ENCODE data around the gene PSMD14. TPM values are rescaled to one million over a fixed set of nuclear protein-coding genes. Genes with fewer than 3 reads are reported as not detected.

PSMD14 gene
- total RNA-seq, 1 experiment from 2014 or later: 81.1 TPM

DNA sequence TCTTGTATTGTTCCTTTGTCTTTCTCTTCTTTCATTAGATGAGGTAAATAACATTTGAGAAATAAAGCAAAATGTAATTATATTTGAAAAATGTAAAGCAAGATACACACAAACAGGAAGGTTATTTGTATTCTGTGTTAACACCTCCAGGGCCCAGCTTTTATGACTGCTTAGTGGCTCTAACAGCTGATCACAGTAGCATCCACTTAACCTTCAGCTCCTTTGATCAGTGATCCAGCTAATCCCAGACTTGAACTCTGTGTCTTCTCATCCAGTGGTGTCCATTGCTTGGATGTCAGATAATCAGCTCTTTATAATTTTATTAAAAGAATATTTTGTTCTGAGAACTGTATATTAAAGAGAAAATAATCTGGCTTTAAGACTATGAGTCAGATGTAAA, 44.5 kb downstream of the PSMD14 start:
- Histone ChIP-seq H3K4me1 (peaks cover 9% of the 10 kb centered on the region), H3K36me3 (ENCODE audit: control insufficient read depth, insufficient read depth, low read length) (no peaks in the 10 kb centered on the region), H3K9me3 (no peaks in the 10 kb centered on the region; the same call in 1 of the 2 replicates), H3K4me3 (ENCODE audit: low read depth, low read length) (no peak overlapping the region), H3K27me3 (replicated peaks; ENCODE audit: control insufficient read depth, insufficient read depth, low read length) (no peaks in the 10 kb centered on the region)
- no peak for DNase-seq
- H3K36me3 Mint-ChIP-seq (ENCODE audit: insufficient read depth, unreplicated experiment): no peaks in the 10 kb centered on the region
- H3K9me3 Mint-ChIP-seq (ENCODE audit: unreplicated experiment): no peaks in the 10 kb centered on the region
- ChIA-PET CTCF (no interaction called here), POLR2A (no interaction called here)
- H3K27ac Mint-ChIP-seq (ENCODE audit: unreplicated experiment): no peak overlapping the region
- peaks cover 23% of the 10 kb centered on the region for H3K4me1 Mint-ChIP-seq (ENCODE audit: low read depth, unreplicated experiment)
- no peaks in the 10 kb centered on the region for H3K27me3 Mint-ChIP-seq (ENCODE audit: insufficient read depth, unreplicated experiment)
- TF ChIP-seq, protein P1, sequence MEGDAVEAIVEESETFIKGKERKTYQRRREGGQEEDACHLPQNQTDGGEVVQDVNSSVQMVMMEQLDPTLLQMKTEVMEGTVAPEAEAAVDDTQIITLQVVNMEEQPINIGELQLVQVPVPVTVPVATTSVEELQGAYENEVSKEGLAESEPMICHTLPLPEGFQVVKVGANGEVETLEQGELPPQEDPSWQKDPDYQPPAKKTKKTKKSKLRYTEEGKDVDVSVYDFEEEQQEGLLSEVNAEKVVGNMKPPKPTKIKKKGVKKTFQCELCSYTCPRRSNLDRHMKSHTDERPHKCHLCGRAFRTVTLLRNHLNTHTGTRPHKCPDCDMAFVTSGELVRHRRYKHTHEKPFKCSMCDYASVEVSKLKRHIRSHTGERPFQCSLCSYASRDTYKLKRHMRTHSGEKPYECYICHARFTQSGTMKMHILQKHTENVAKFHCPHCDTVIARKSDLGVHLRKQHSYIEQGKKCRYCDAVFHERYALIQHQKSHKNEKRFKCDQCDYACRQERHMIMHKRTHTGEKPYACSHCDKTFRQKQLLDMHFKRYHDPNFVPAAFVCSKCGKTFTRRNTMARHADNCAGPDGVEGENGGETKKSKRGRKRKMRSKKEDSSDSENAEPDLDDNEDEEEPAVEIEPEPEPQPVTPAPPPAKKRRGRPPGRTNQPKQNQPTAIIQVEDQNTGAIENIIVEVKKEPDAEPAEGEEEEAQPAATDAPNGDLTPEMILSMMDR (IDR thresholded peaks at IDR 0.05; ENCODE audit: insufficient read depth in 1 of 2, low read depth in 1 of 2, low read length in 1 of 2, severe bottlenecking in 1 of 2, unreplicated experiment in 1 of 2): no peak
- intact Hi-C loops (cut with micrococcal nuclease; ENCODE audit: unreplicated experiment): no loop called here
- no peak overlapping the region for H3K4me3 Mint-ChIP-seq (ENCODE audit: unreplicated experiment)
- no TSS peak for BruUV-seq (replicated peaks)

DNA sequence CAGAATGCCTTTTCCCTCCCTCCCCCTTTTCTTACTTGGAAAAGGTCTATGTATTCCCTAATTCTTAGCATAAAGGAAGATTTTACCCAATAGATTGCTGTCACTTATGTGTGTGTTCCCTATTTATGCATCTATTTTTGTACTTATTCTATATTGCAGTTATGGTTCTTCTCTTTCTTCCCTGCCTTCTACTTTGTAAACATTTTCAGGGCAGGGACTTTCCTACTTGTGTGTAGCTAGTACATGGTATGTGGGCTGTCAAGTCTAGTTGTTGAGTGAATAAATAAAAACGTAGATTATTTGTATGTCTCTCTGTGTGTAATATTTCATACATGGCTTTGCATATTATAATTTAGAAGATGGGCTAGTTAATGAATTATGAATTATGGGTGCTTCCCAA, 45.3 kb downstream of the PSMD14 start:
- Histone ChIP-seq H3K4me3 (ENCODE audit: low read depth, low read length) (no peak overlapping the region), H3K4me1 (peaks cover 9% of the 10 kb centered on the region), H3K27me3 (replicated peaks; ENCODE audit: control insufficient read depth, insufficient read depth, low read length) (no peaks in the 10 kb centered on the region), H3K36me3 (ENCODE audit: control insufficient read depth, insufficient read depth, low read length) (no peaks in the 10 kb centered on the region), H3K9me3 (no peaks in the 10 kb centered on the region; the same call in 1 of the 2 replicates)
- Mint-ChIP-seq H3K4me3 (ENCODE audit: unreplicated experiment) (no peak overlapping the region), H3K9me3 (ENCODE audit: unreplicated experiment) (no peaks in the 10 kb centered on the region), H3K4me1 (ENCODE audit: low read depth, unreplicated experiment) (peaks cover 23% of the 10 kb centered on the region), H3K36me3 (ENCODE audit: insufficient read depth, unreplicated experiment) (no peaks in the 10 kb centered on the region), H3K27ac (ENCODE audit: unreplicated experiment) (no peak overlapping the region), H3K27me3 (ENCODE audit: insufficient read depth, unreplicated experiment) (no peaks in the 10 kb centered on the region)
- intact Hi-C loops (cut with micrococcal nuclease; ENCODE audit: unreplicated experiment): no loop called here
- TF ChIP-seq, protein P1 (IDR thresholded peaks at IDR 0.05; ENCODE audit: insufficient read depth in 1 of 2, low read depth in 1 of 2, low read length in 1 of 2, severe bottlenecking in 1 of 2, unreplicated experiment in 1 of 2): no peak
- ChIA-PET CTCF (no interaction called here), POLR2A (no interaction called here)
- BruUV-seq (replicated peaks): no TSS peak
- no peak for DNase-seq

DNA sequence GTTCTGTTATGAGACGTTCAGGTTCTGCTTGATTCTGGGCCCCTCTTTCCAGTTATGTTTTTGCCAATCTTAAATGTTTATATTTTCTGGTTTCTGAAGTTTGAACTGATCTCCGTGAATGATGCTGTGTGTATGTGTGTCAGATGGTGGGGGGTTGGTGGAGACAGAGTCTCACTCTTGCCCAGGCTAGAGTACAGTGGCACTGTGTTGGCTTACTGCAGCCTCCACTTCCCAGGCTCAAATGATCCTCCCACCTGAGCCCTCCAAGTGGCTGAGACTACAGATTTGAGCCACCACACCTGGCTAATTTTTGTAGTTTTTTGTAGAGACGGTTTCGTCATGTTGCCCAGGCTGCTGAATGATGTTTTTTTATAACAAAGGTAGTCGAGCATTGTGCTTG, 45.9 kb downstream of the PSMD14 start:
- CTCF ChIA-PET: no interaction called here
- Mint-ChIP-seq H3K4me3 (ENCODE audit: unreplicated experiment) (no peak overlapping the region), H3K27ac (ENCODE audit: unreplicated experiment) (no peak overlapping the region), H3K36me3 (ENCODE audit: insufficient read depth, unreplicated experiment) (no peaks in the 10 kb centered on the region), H3K27me3 (ENCODE audit: insufficient read depth, unreplicated experiment) (no peaks in the 10 kb centered on the region), H3K9me3 (ENCODE audit: unreplicated experiment) (no peaks in the 10 kb centered on the region), H3K4me1 (ENCODE audit: low read depth, unreplicated experiment) (peaks cover 23% of the 10 kb centered on the region)
- TF ChIP-seq, protein P1 (IDR thresholded peaks at IDR 0.05; ENCODE audit: insufficient read depth in 1 of 2, low read depth in 1 of 2, low read length in 1 of 2, severe bottlenecking in 1 of 2, unreplicated experiment in 1 of 2): no peak
- Histone ChIP-seq H3K27me3 (replicated peaks; ENCODE audit: control insufficient read depth, insufficient read depth, low read length) (no peaks in the 10 kb centered on the region), H3K4me3 (ENCODE audit: low read depth, low read length) (no peak overlapping the region), H3K36me3 (ENCODE audit: control insufficient read depth, insufficient read depth, low read length) (no peaks in the 10 kb centered on the region), H3K9me3 (no peaks in the 10 kb centered on the region; the same call in 1 of the 2 replicates), H3K4me1 (peaks cover 9% of the 10 kb centered on the region)
- no peak for DNase-seq
- intact Hi-C loops (cut with micrococcal nuclease; ENCODE audit: unreplicated experiment): no loop called here
- no TSS peak for BruUV-seq (replicated peaks)
- POLR2A ChIA-PET: no interaction called here
